ENCODE measurements around the gene CCN6. TPM values are rescaled to one million over a fixed set of nuclear protein-coding genes. Genes with fewer than 3 reads are reported as not detected.

The CCN6 gene
- total RNA-seq, 1 experiment from 2014 or later, result not detected

DNA sequence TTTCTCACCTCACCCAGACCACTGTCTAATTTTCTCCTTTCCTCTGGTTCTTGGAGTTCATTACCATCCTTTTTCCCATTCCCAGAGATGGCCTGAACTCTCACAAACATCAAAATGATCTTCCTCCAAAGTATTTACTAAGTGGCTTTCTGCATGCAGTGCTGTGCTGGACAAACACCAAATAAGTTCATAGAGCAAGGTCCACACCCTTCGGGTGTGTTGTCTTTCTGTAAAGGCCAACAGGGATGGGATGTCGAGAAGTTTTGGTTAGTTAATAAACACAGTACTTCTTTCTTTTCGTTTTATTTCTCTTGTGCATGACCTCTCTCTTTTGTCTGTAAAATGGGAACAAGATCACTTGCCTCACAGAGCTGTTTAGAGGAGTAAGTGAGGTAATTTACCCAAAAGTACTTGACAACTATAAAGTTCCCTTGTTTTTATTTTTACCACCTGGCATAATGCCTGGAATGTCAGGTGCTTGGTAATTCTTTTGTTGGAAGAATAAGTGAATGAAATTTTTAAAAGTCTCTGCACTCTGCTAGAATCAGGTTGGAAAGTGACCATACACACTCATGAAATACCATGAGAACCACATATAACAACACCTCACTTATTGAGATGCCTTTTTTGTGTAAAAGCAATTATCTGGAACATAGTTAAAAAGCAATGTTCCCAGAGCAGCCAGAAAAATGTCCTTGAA, 22.8 kb upstream of the CCN6 start:
- Histone ChIP-seq H3K23me2 (ENCODE audit: insufficient read length, low read depth, low read length, poor library complexity, severe bottlenecking) (no peaks in the 10 kb centered on the region), H3K27me3 (ENCODE audit: insufficient read depth, low read length) (no peaks in the 10 kb centered on the region), H2BK5ac (ENCODE audit: insufficient read length, low read length) (no peak overlapping the region), H3K4ac (ENCODE audit: low read depth, low read length) (no peak overlapping the region), H3T11ph (ENCODE audit: low read length) (no peak overlapping the region), H4K20me1 (ENCODE audit: control insufficient read depth, insufficient read depth, insufficient read length) (no peaks in the 10 kb centered on the region), H3K9me3 (ENCODE audit: control insufficient read depth, low read depth, low read length) (no peaks in the 10 kb centered on the region), H3K18ac (ENCODE audit: insufficient read length, low read depth, low read length) (no peak overlapping the region), H2BK12ac (ENCODE audit: insufficient read length, low read depth, low read length) (no peak overlapping the region), H3K4me1 (ENCODE audit: insufficient read depth, low read length) (no peaks in the 10 kb centered on the region; the same call in 1 of the 2 replicates), H4K5ac (ENCODE audit: insufficient read length, low read depth, low read length) (no peak overlapping the region), H2BK15ac (ENCODE audit: low read depth, low read length) (no peak overlapping the region), H2BK20ac (ENCODE audit: low read depth, low read length, poor library complexity, severe bottlenecking) (no peak overlapping the region), H3K23ac (ENCODE audit: insufficient read length, low read depth, low read length) (no peak overlapping the region), H3K79me1 (ENCODE audit: insufficient read depth, low read depth, low read length, poor library complexity, severe bottlenecking) (no peaks in the 10 kb centered on the region), H3K56ac (ENCODE audit: insufficient read length, low read depth, low read length) (no peak overlapping the region), H2AK5ac (ENCODE audit: insufficient read length, low read length) (no peak overlapping the region), H4K8ac (replicated peaks; ENCODE audit: insufficient read length, low read depth, low read length) (no peak overlapping the region), H3K79me2 (ENCODE audit: insufficient read depth, low read length) (no peaks in the 10 kb centered on the region), H2BK120ac (ENCODE audit: low read depth, low read length, poor library complexity, severe bottlenecking) (no peak overlapping the region), H3K27ac (ENCODE audit: insufficient read length, low read depth, low read length) (no peak overlapping the region), H3K14ac (ENCODE audit: insufficient read depth, low read length) (no peak overlapping the region), H2AFZ (ENCODE audit: low read length) (no peak overlapping the region), H4K91ac (ENCODE audit: insufficient read length, low read depth, low read length) (no peak overlapping the region), H3K4me2 (ENCODE audit: insufficient read depth, insufficient read length, low read length) (no peak overlapping the region), H3K9ac (ENCODE audit: extremely low read depth, insufficient read length, low read length) (no peak overlapping the region)
- peaks cover 6% of the 10 kb centered on the region for H3K27me3 Mint-ChIP-seq (ENCODE audit: low read depth)
- no peak overlapping the region for H3K27ac Mint-ChIP-seq
- H3K9me3 Mint-ChIP-seq, result no peaks in the 10 kb centered on the region
- no peak overlapping the region for H3K4me3 Mint-ChIP-seq
- H3K4me1 Mint-ChIP-seq, result peaks cover 9 to 10% of the 10 kb centered on the region in 2 experiments; a peak in 3 of 4 replicates
- no peaks in the 10 kb centered on the region for H3K36me3 Mint-ChIP-seq (ENCODE audit: insufficient read depth in 1 of 3, low read depth in 3 of 3)
- TF ChIP-seq CTCF (conservative IDR thresholded peaks at IDR 0.05), result no peak
- no peak for DNase-seq
- no CpG with 5 or more reads among the region's 3 CpGs for WGBS (ENCODE audit: extremely low coverage, insufficient read length, low lambda C conversion rate)
